CD4-positive, alpha-beta memory T cell (primary cell): Measurements from ENCODE around the gene RFX1. TPM values are rescaled to one million over a fixed set of nuclear protein-coding genes. Genes with fewer than 3 reads are reported as not detected.
A peak's percentile ranks its signal among the peaks of the same experiment; 100 is the strongest.

Experiments used
- CTCF ChIA-PET: fragments of 350-600 bp; sonication (Branson Sonifier 250); formaldehyde crosslinking; loops from one replicate; lab custom pipeline; 2021; ENCODE audit warnings: inconsistent platforms; ENCODE audit not compliant: partially characterized antibody; lab: Charles Lee
- POLR2A ChIA-PET: fragments of 350-600 bp; sonication (Branson Sonifier 250); formaldehyde crosslinking; loops from one replicate; lab custom pipeline; 2021; ENCODE audit not compliant: partially characterized antibody; lab: Charles Lee
- DNase-seq, 5 donors: peaks; one replicate each; pipeline versions ENCODE4 v3.0.0 to v3.0.0-alpha.2; 2020 to 2022; ENCODE audit warnings: mixed read lengths in 1 of 5
- H3K27ac ChIP-seq: one replicate; pipeline ENCODE4 v1.7.0; 2013; ENCODE audit warnings: low read depth, low read length
- H3K27me3 ChIP-seq: 2 replicates; pipeline ENCODE4 v1.7.0; 2013; ENCODE audit warnings: mild to moderate bottlenecking, low read length, moderate library complexity; ENCODE audit not compliant: insufficient read depth
- H3K36me3 ChIP-seq: 2 replicates; pipeline ENCODE4 v1.7.0; 2013; ENCODE audit warnings: mild to moderate bottlenecking, low read length, moderate library complexity; ENCODE audit not compliant: insufficient read depth
- H3K4me1 ChIP-seq: 2 replicates; pipeline ENCODE4 v1.7.0; 2013; ENCODE audit warnings: mild to moderate bottlenecking, low read length, moderate library complexity; ENCODE audit not compliant: insufficient read depth
- H3K4me3 ChIP-seq, 2 donors: one replicate each; pipeline ENCODE4 v1.7.0; 2013; ENCODE audit warnings: low read length in 2 of 2, mild to moderate bottlenecking in 1 of 2
- H3K9me3 ChIP-seq, 2 donors: one replicate each; pipeline ENCODE4 v1.7.0; 2013; ENCODE audit warnings: low read length in 2 of 2, control low read depth in 1 of 2; ENCODE audit not compliant: control insufficient read depth in 1 of 2
- H3K27ac Mint-ChIP-seq, 7 donors: one replicate each; pipeline ENCODE4 v1.8.0; 2020 to 2021; ENCODE audit warnings: mixed read lengths in 7 of 7, mild to moderate bottlenecking in 6 of 7, inconsistent platforms in 3 of 7, moderate library complexity in 3 of 7
- H3K27me3 Mint-ChIP-seq, 2 donors: one replicate each; pipeline ENCODE4 v1.8.0; 2020 to 2021; ENCODE audit warnings: mixed read lengths in 2 of 2
- H3K36me3 Mint-ChIP-seq, 2 donors: one replicate each; pipeline ENCODE4 v1.8.0; 2020 to 2021; ENCODE audit warnings: mixed read lengths in 2 of 2, inconsistent platforms in 1 of 2, mild to moderate bottlenecking in 1 of 2
- H3K4me1 Mint-ChIP-seq, 4 donors: one replicate each; pipeline ENCODE4 v1.8.0; 2020 to 2021; ENCODE audit warnings: mixed read lengths in 4 of 4, mild to moderate bottlenecking in 1 of 4
- H3K4me3 Mint-ChIP-seq, 8 donors: one replicate each; pipeline ENCODE4 v1.8.0; 2020 to 2021; ENCODE audit warnings: mixed read lengths in 8 of 8, mild to moderate bottlenecking in 7 of 8, moderate library complexity in 6 of 8, inconsistent platforms in 3 of 8
- H3K9me3 Mint-ChIP-seq, 8 donors: one replicate each; pipeline ENCODE4 v1.8.0; 2020 to 2021; ENCODE audit warnings: mixed read lengths in 8 of 8, mild to moderate bottlenecking in 5 of 8, inconsistent platforms in 3 of 8, moderate library complexity in 1 of 8
- intact Hi-C: fragments of 100-400 bp; cut with micrococcal nuclease; formaldehyde crosslinking; loops from one replicate; pipeline ENCODE4 v1.15.1; 2023
- polyA plus RNA-seq, 2 donors: library from polyadenylated mRNA; unstranded; fragments of 300-500 nt; fragmentation: Illumina TruSeq; gene quantifications; one replicate each; pipeline ENCODE4 v1.2.3, GENCODE V29; 2021
- total RNA-seq, 2 experiments: library from RNA; stranded (reverse); gene quantifications; one replicate each; pipeline ENCODE4 v1.2.3, GENCODE V29; 2021

The RFX1 gene
- total and polyA plus RNA-seq, 4 experiments from 2014 or later = 2.5 to 17.8 (median 17.4) TPM; not detected in 1

DNA sequence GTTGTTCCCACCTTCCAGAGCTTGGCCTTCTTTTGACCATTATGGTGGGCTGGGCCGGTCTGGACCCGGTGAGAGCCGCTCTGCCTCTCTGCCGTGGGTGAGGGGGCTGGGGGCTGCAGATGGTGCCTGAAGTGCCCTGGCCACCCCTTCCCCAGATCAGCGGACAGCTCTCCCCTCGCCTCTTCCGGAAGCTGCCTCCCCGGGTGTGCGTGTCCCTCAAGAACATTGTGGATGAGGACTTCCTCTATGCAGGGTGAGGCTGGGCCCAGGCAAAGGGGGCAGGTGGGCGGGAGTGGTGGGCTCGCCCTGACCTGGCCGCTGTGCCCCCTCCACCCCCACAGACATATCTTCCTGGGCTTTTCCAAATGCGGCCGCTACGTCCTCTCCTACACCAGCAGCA, 51.9 kb downstream of the RFX1 start:
- Histone ChIP-seq H3K27me3 (no peaks in the 10 kb centered on the region), H3K4me1 (peaks cover 22% of the 10 kb centered on the region), H3K36me3 (peaks cover 42% of the 10 kb centered on the region), H3K9me3 (no peaks in the 10 kb centered on the region), H3K27ac (peak overlapping the region; percentile 80), H3K4me3 (no peak overlapping the region)
- Mint-ChIP-seq H3K27me3 (no peaks in the 10 kb centered on the region), H3K4me1 (peaks cover 12 to 28% (median 18%) of the 10 kb centered on the region in 4 donors), H3K4me3 (peak overlapping the region; percentile 27 to 95 (median 87)), H3K27ac (peak overlapping the region in 3 of 7 donors; percentile 62 to 81 (median 76)), H3K36me3 (peaks cover 7 to 51% of the 10 kb centered on the region in 2 donors), H3K9me3 (no peaks in the 10 kb centered on the region)
- DNase-seq = no peak
- ChIA-PET CTCF (interaction anchor here (1.2 to 3.7 kb wide), 5 partner anchors 74 to 105 kb away, joined by 3 to 24 read pairs (median 5); partner anchors contain the start of gene IL27RA), POLR2A (interaction anchor here (1.4 to 7.2 kb wide), 4 partner anchors 31 to 77 kb away, joined by 6 to 119 read pairs (median 34); partner anchors contain the start of genes IL27RA and RFX1)
- intact Hi-C loops = loop anchor here (5.0 to 10.0 kb wide), 2 partner anchors 47 to 121 kb away; partner anchors contain the start of genes BRME1, CC2D1A and MISP3

GRCh38 chr19:13952931-13953531, 53.1 kb downstream of the RFX1 start:
- no peaks in the 10 kb centered on the region for H3K9me3 ChIP-seq
- peak overlapping the region; percentile 84 to 95 (median 88) for H3K4me3 Mint-ChIP-seq
- ChIA-PET CTCF (interaction anchor here (0.9 to 3.7 kb wide), 9 partner anchors 51 to 122 kb away, joined by 3 to 24 read pairs (median 4); partner anchors contain the start of genes IL27RA and MISP3), POLR2A (interaction anchor here (0.6 to 7.2 kb wide), 23 partner anchors 9 to 569 kb away, joined by 3 to 119 read pairs (median 5); partner anchors contain the start of genes ASF1B, IL27RA, RFX1 and RLN3)
- intact Hi-C loops = loop anchor here (1.0 to 10.0 kb wide), 7 partner anchors 33 to 138 kb away; partner anchors contain the start of genes BRME1, CC2D1A, MISP3 and RFX1
- no peaks in the 10 kb centered on the region for H3K27me3 Mint-ChIP-seq
- H3K27me3 ChIP-seq = no peaks in the 10 kb centered on the region
- peak overlapping the region; percentile 80 for H3K27ac ChIP-seq
- peaks cover 0 to 39% of the 10 kb centered on the region in 2 donors for H3K36me3 Mint-ChIP-seq
- DNase-seq = peak in 1 of 5 donors; percentile 48
- H3K36me3 ChIP-seq = peaks cover 34% of the 10 kb centered on the region
- H3K4me3 ChIP-seq = peak overlapping the region; percentile 43 to 71
- no peaks in the 10 kb centered on the region for H3K9me3 Mint-ChIP-seq
- peaks cover 22% of the 10 kb centered on the region for H3K4me1 ChIP-seq
- peak overlapping the region; percentile 56 to 89 (median 84) for H3K27ac Mint-ChIP-seq
- peaks cover 12 to 28% (median 17%) of the 10 kb centered on the region in 4 donors for H3K4me1 Mint-ChIP-seq

DNA sequence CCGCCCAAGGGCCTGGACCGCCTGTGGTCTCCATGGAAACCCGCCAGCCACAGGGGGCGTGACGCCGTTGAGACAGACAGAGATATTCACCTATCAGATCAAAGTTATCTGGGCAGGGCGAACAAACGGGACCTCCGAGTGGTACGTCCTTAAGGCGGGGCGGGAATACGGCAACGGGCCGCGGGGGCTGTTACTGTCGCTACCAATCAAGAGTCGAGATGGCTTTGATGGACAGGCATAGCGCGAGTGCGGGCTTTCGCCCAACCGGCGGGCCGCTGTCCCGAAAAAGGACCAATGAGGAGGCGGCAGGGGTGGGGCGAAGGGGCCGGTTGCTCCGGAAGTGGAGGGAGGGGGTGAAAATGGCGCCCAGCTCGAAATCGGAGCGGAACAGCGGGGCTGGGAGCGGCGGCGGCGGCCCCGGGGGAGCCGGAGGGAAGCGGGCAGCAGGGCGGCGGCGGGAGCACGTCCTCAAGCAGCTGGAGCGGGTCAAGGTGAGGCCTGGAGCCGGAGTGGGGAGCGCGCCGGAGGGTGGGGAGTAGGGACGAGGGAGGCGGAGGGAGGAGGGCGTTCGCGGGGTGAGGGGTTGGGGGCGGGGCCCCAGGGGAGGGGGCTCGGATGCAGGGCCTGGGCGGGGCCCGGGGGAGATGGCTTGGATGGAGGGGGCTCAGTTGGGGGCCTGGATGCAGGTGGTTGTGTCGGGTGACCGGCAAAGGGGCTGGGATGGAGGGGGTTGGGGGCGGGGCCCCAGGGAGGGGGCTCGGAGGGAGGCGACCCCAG, 53.8 kb downstream of the RFX1 start, which contains the start of gene DCAF15:
Gene DCAF15 (plus strand): TSS at position 356 of the 777 bp plus-strand sequence. CDS start 4 bp downstream, at position 360.
- CTCF ChIA-PET = interaction anchor here (1.1 to 3.7 kb wide), 8 partner anchors 50 to 123 kb away, joined by 3 to 24 read pairs (median 4); partner anchors contain the start of genes IL27RA and MISP3
- no peaks in the 10 kb centered on the region for H3K9me3 Mint-ChIP-seq
- H3K4me1 ChIP-seq = peaks cover 22% of the 10 kb centered on the region
- H3K36me3 Mint-ChIP-seq = peaks cover 0 to 33% of the 10 kb centered on the region in 2 donors
- POLR2A ChIA-PET = interaction anchor here (0.6 to 7.2 kb wide), 25 partner anchors 10 to 570 kb away, joined by 3 to 119 read pairs (median 5); partner anchors contain the start of genes ASF1B, IL27RA, RFX1 and RLN3
- intact Hi-C loops = loop anchor here (1.0 to 10.0 kb wide), 7 partner anchors 34 to 139 kb away; partner anchors contain the start of genes BRME1, CC2D1A, MISP3 and RFX1
- H3K4me3 Mint-ChIP-seq = peak within 1 kb of the TSS; percentile 88 to 96 (median 92)
- no peaks in the 10 kb centered on the region for H3K27me3 Mint-ChIP-seq
- no peaks in the 10 kb centered on the region for H3K27me3 ChIP-seq
- H3K4me3 ChIP-seq = peak within 1 kb of the TSS; percentile 43 to 71
- H3K9me3 ChIP-seq = no peaks in the 10 kb centered on the region
- peak; percentile 98 to 100 (median 99) for DNase-seq
- H3K4me1 Mint-ChIP-seq = peaks cover 12 to 28% (median 17%) of the 10 kb centered on the region in 4 donors
- H3K27ac ChIP-seq = peak within 1 kb of the TSS; percentile 80
- peak within 1 kb of the TSS; percentile 86 to 99 (median 96) for H3K27ac Mint-ChIP-seq
- peaks cover 27% of the 10 kb centered on the region for H3K36me3 ChIP-seq

GRCh38 chr19:13951799-13952153, 54.3 kb downstream of the RFX1 start:
- no peaks in the 10 kb centered on the region for H3K27me3 Mint-ChIP-seq
- no peaks in the 10 kb centered on the region for H3K27me3 ChIP-seq
- H3K4me3 Mint-ChIP-seq = peak overlapping the region; percentile 88 to 96 (median 92)
- H3K36me3 ChIP-seq = peaks cover 21% of the 10 kb centered on the region
- ChIA-PET POLR2A (interaction anchor here (0.9 to 7.2 kb wide), 18 partner anchors 11 to 185 kb away, joined by 3 to 119 read pairs (median 6); partner anchors contain the start of genes ASF1B, IL27RA, RFX1 and RLN3), CTCF (interaction anchor here (1.2 to 3.7 kb wide), 5 partner anchors 69 to 123 kb away, joined by 3 to 24 read pairs (median 5); partner anchors contain the start of gene IL27RA)
- H3K27ac ChIP-seq = peak overlapping the region; percentile 80
- no peaks in the 10 kb centered on the region for H3K9me3 ChIP-seq
- H3K27ac Mint-ChIP-seq = peak overlapping the region; percentile 86 to 99 (median 96)
- peaks cover 0 to 28% of the 10 kb centered on the region in 2 donors for H3K36me3 Mint-ChIP-seq
- H3K4me1 ChIP-seq = peaks cover 22% of the 10 kb centered on the region
- no peak for DNase-seq
- no peaks in the 10 kb centered on the region for H3K9me3 Mint-ChIP-seq
- peaks cover 12 to 28% (median 17%) of the 10 kb centered on the region in 4 donors for H3K4me1 Mint-ChIP-seq
- H3K4me3 ChIP-seq = peak overlapping the region; percentile 43
- intact Hi-C loops = loop anchor here (1.0 to 10.0 kb wide), 7 partner anchors 35 to 140 kb away; partner anchors contain the start of genes BRME1, CC2D1A, MISP3 and RFX1

DNA sequence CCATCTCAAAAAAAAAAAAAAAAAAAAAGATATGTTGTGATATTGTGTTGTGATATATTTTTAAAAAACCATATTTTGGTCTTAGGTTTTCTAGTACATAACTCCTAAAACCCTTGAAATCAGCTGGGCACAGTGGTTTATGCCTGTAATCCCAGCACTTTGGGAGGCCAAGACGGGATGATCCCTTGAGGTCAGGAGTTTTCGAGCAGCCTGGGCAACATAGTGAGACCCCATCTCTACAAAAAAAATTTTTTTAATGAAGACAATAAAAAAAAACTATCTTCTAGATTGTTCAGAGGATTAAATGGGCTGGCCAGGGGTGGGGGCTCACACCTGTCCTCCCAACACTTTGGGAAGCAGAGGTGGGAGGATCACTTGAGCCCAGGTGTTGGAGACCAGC, 55.1 kb downstream of the RFX1 start:
- Mint-ChIP-seq H3K9me3 (no peaks in the 10 kb centered on the region), H3K27ac (peak overlapping the region in 3 of 7 donors; percentile 86 to 99 (median 94)), H3K4me3 (peak overlapping the region in 1 of 8 donors; percentile 96), H3K4me1 (peaks cover 12 to 28% (median 17%) of the 10 kb centered on the region in 4 donors), H3K27me3 (no peaks in the 10 kb centered on the region), H3K36me3 (peaks cover 0 to 22% of the 10 kb centered on the region in 2 donors)
- no peak overlapping the region for H3K27ac ChIP-seq
- POLR2A ChIA-PET = interaction anchor here (1.2 to 7.2 kb wide), 8 partner anchors 11 to 123 kb away, joined by 3 to 119 read pairs (median 12); partner anchors contain the start of genes IL27RA and RFX1
- no peak overlapping the region for H3K4me3 ChIP-seq
- CTCF ChIA-PET = interaction anchor here (1.5 to 3.0 kb wide), 3 partner anchors 68 to 124 kb away, joined by 4 to 10 read pairs (median 5); partner anchors contain the start of gene IL27RA
- intact Hi-C loops = loop anchor here (5.0 to 10.0 kb wide), 2 partner anchors 44 to 124 kb away; partner anchors contain the start of genes BRME1, CC2D1A and MISP3
- no peak for DNase-seq
- no peaks in the 10 kb centered on the region for H3K27me3 ChIP-seq
- H3K9me3 ChIP-seq = no peaks in the 10 kb centered on the region
- H3K36me3 ChIP-seq = peaks cover 14% of the 10 kb centered on the region
- H3K4me1 ChIP-seq = peaks cover 22% of the 10 kb centered on the region

GRCh38 chr19:13946414-13946813, 59.7 kb downstream of the RFX1 start:
- H3K9me3 Mint-ChIP-seq = peaks cover 0 to 4% (median 0%) of the 10 kb centered on the region in 8 donors
- H3K9me3 ChIP-seq = no peaks in the 10 kb centered on the region
- H3K4me3 Mint-ChIP-seq = no peak overlapping the region
- CTCF ChIA-PET = no interaction called here
- H3K4me1 Mint-ChIP-seq = peaks cover 0 to 2% (median under 1%) of the 10 kb centered on the region in 4 donors
- intact Hi-C loops = no loop called here
- no peak overlapping the region for H3K4me3 ChIP-seq
- POLR2A ChIA-PET = no interaction called here
- H3K27ac ChIP-seq = no peak overlapping the region
- no peaks in the 10 kb centered on the region for H3K36me3 Mint-ChIP-seq
- DNase-seq = no peak
- H3K27me3 Mint-ChIP-seq = no peaks in the 10 kb centered on the region
- no peaks in the 10 kb centered on the region for H3K4me1 ChIP-seq
- no peaks in the 10 kb centered on the region for H3K27me3 ChIP-seq
- H3K36me3 ChIP-seq = no peaks in the 10 kb centered on the region
- H3K27ac Mint-ChIP-seq = no peak overlapping the region
